OCI-LY1 (cell line): ENCODE data around the gene ANO8.

Source experiments
- H2AFZ ChIP-seq: fragments of 200-600 bp; sonication (generic), shearing (Covaris generic); 2 replicates; pipeline ENCODE4 v1.6.0; 2014; ENCODE audit warnings: antibody characterized with exemption, mild to moderate bottlenecking, low read length
- H3F3A ChIP-seq: fragments of 200-600 bp; sonication (generic), shearing (Covaris generic); 2 replicates; pipeline ENCODE4 v1.6.0; 2014; ENCODE audit warnings: mild to moderate bottlenecking, antibody characterized with exemption, low read length, moderate library complexity; ENCODE audit not compliant: insufficient read depth
- H3K27ac ChIP-seq: fragments of 200-600 bp; sonication (generic); 2 replicates; pipeline ENCODE4 v1.5.1; 2014; ENCODE audit warnings: low read length, mixed run types, mild to moderate bottlenecking, low read depth; ENCODE audit not compliant: poor library complexity, severe bottlenecking
- H3K27me3 ChIP-seq: fragments of 200-600 bp; sonication (generic); 2 replicates; pipeline ENCODE4 v1.6.0; 2014; ENCODE audit warnings: antibody characterized with exemption, mild to moderate bottlenecking, low read length, moderate library complexity; ENCODE audit not compliant: insufficient read depth
- H3K36me3 ChIP-seq: fragments of 200-600 bp; sonication (generic); 2 replicates; pipeline ENCODE4 v1.6.1; 2014; ENCODE audit warnings: mild to moderate bottlenecking, antibody characterized with exemption, low read length, moderate library complexity, mixed read lengths; ENCODE audit not compliant: insufficient read depth
- H3K4me1 ChIP-seq: fragments of 200-600 bp; sonication (generic); 2 replicates; pipeline ENCODE4 v1.5.1; 2014; ENCODE audit warnings: mild to moderate bottlenecking, low read length, moderate library complexity; ENCODE audit not compliant: insufficient read depth, severe bottlenecking
- H3K4me2 ChIP-seq: fragments of 200-600 bp; sonication (generic), shearing (Covaris generic); 2 replicates; pipeline ENCODE4 v1.6.1; 2014; ENCODE audit warnings: low read length
- H3K4me3 ChIP-seq: fragments of 200-600 bp; sonication (generic); 2 replicates; pipeline ENCODE4 v1.5.1; 2014; ENCODE audit warnings: low read length, low read depth, mild to moderate bottlenecking, mixed read lengths; ENCODE audit not compliant: poor library complexity, severe bottlenecking
- H3K79me2 ChIP-seq: fragments of 200-600 bp; shearing (Covaris generic); 2 replicates; pipeline ENCODE4 v1.6.1; 2016; ENCODE audit warnings: mixed run types, low read length, mixed read lengths; ENCODE audit not compliant: insufficient read depth
- H3K9ac ChIP-seq: fragments of 200-600 bp; sonication (generic), shearing (Covaris generic); 2 replicates; pipeline ENCODE4 v1.6.1; 2014; ENCODE audit warnings: mild to moderate bottlenecking, low read length, mixed read lengths
- H3K9me2 ChIP-seq: fragments of 200-600 bp; sonication (generic), shearing (Covaris generic); 2 replicates; pipeline ENCODE4 v1.6.1; 2014; ENCODE audit warnings: low read depth, mild to moderate bottlenecking, low read length, mixed read lengths
- H3K9me3 ChIP-seq: fragments of 200-600 bp; shearing (Covaris generic); 2 replicates; pipeline ENCODE4 v1.6.1; 2014; ENCODE audit warnings: low read length, mixed read lengths
- H4K20me1 ChIP-seq: fragments of 200-600 bp; sonication (generic), shearing (Covaris generic); 2 replicates; pipeline ENCODE4 v1.6.0; 2016; ENCODE audit warnings: mild to moderate bottlenecking, low read length; ENCODE audit not compliant: insufficient read depth
- CTCF ChIP-seq: fragments of 200-600 bp; sonication (generic), shearing (Covaris generic); IDR thresholded peaks from 2 replicates; pipeline ENCODE4 v1.5.1; 2017; ENCODE audit warnings: mild to moderate bottlenecking, antibody characterized with exemption, low read length, moderate library complexity, mixed read lengths
- EZH2 ChIP-seq: fragments of 200-600 bp; sonication (generic), shearing (Covaris generic); IDR thresholded peaks from 2 replicates; pipeline ENCODE4 v1.8.0; 2017; ENCODE audit warnings: borderline replicate concordance, mixed run types, mild to moderate bottlenecking, antibody characterized with exemption, low read length, moderate library complexity, mixed read lengths

ANO8 gene

GRCh38 chr19:17332677-17333581 lies 1.7 kb downstream of the ANO8 start:
- H2AFZ ChIP-seq: no peak overlapping the region
- no peak overlapping the region for H3K9ac ChIP-seq
- no peaks in the 10 kb centered on the region for H4K20me1 ChIP-seq
- no peak overlapping the region for H3K4me3 ChIP-seq
- H3K79me2 ChIP-seq: no peaks in the 10 kb centered on the region
- no peaks in the 10 kb centered on the region; the same call in 1 of the 2 replicates for H3K27me3 ChIP-seq
- no peaks in the 10 kb centered on the region for H3K9me2 ChIP-seq
- TF ChIP-seq CTCF (no peak), EZH2 (no peak)
- H3K36me3 ChIP-seq: peaks cover 5% of the 10 kb centered on the region; the same call in 1 of the 2 replicates
- peaks cover 21% of the 10 kb centered on the region for H3K4me1 ChIP-seq
- no peaks in the 10 kb centered on the region for H3F3A ChIP-seq
- no peaks in the 10 kb centered on the region for H3K9me3 ChIP-seq
- no peak overlapping the region for H3K27ac ChIP-seq
- H3K4me2 ChIP-seq: no peak overlapping the region

- Histone ChIP-seq H3F3A (no peaks in the 10 kb centered on the region), H2AFZ (no peak overlapping the region), H3K4me2 (no peak overlapping the region), H3K9ac (no peak overlapping the region), H3K9me3 (no peaks in the 10 kb centered on the region), H3K27ac (no peak overlapping the region), H3K4me1 (peaks cover 23% of the 10 kb centered on the region), H3K79me2 (no peaks in the 10 kb centered on the region), H3K36me3 (peaks cover 5% of the 10 kb centered on the region; the same call in 1 of the 2 replicates), H3K4me3 (no peak overlapping the region), H3K27me3 (no peaks in the 10 kb centered on the region; the same call in 1 of the 2 replicates), H3K9me2 (no peaks in the 10 kb centered on the region), H4K20me1 (no peaks in the 10 kb centered on the region)
- no peak for TF ChIP-seq EZH2
- TF ChIP-seq CTCF: no peak
Measured at GRCh38 chr19:17332360-17332676, 2.3 kb downstream of the ANO8 start.

- Histone ChIP-seq H3K36me3 (peaks cover 5% of the 10 kb centered on the region; the same call in 1 of the 2 replicates), H3K27ac (no peak overlapping the region)
- TF ChIP-seq EZH2 (no peak), CTCF (no peak)
Measured at GRCh38 chr19:17331045-17331558, 3.6 kb downstream of the ANO8 start.

More at GRCh38 chr19:17331045-17331558, 3.6 kb downstream of the ANO8 start:
- peaks cover 19% of the 10 kb centered on the region for H3K4me1 ChIP-seq
- no peaks in the 10 kb centered on the region for H4K20me1 ChIP-seq
- H3K4me3 ChIP-seq: no peak overlapping the region
- no peaks in the 10 kb centered on the region for H3K9me2 ChIP-seq
- H3K27me3 ChIP-seq: no peaks in the 10 kb centered on the region; the same call in 1 of the 2 replicates
- no peak overlapping the region for H3K4me2 ChIP-seq
- H3K79me2 ChIP-seq: no peaks in the 10 kb centered on the region
- H3K9me3 ChIP-seq: no peaks in the 10 kb centered on the region
- H2AFZ ChIP-seq: no peak overlapping the region
- no peak overlapping the region for H3K9ac ChIP-seq
- H3F3A ChIP-seq: no peaks in the 10 kb centered on the region
